ENCODE data around the gene SYTL1. TPM values are rescaled to one million over a fixed set of nuclear protein-coding genes. Genes with fewer than 3 reads are reported as not detected.
A peak's percentile ranks its signal among the peaks of the same experiment; 100 is the strongest.

SYTL1 gene
- polyA plus RNA-seq, 1 of the 3 experiments (the other 2 are of a cell fraction), result 3.0 TPM

DNA sequence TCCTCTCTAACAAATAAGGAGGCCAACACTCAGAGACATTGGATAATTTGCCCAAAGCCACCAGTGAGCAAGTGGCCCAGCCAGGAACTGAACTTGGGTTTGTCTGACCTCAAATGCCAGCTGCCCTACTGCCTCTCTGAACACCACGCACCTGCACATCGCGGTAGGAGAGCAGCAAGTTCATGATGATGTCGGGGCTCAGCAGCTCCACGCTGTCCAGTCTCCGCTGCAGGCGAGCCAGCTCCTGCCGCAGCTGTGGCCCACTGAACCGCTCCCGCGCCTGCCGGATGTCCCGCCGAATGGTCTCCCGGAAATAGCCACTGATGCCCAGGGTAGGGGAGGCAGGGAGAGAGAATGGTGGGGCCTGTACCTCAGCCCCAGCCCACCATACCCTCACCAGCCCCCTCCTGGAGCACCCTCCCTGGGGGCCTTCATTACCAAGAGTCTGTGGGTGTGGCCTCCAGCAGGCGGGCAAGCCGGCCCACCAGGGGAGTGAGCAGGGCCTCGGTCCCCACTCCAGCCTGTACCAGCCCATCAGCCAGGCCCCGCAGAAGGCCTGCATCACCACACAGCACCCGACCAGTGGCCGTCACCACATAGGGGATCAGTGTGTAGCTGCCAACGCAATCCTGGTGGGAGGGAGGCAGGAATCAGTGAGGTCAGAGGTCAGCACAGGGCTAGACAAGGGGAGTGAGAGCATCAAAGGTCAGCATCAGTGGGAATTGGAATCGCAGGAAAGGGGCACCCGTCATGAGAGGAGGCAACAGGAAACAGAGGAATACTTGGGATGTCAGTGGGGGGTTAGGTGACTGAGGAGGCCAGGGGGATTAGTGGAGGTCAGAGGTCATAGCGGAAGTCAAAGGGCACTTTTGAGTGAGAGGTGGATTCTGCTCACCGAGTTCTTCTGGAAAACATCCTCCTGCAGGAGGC, 22.2 kb downstream of the SYTL1 start:
- H3K4me3 ChIP-seq (ENCODE audit: low read depth in 2 of 2, low read length in 1 of 2), result no peak overlapping the region
- TF ChIP-seq ELF1 (IDR thresholded peaks at IDR 0.05) (no peak), JUND (IDR thresholded peaks at IDR 0.05) (no peak), RFX5 (IDR thresholded peaks at IDR 0.05; ENCODE audit: low read length) (no peak), TCF12 (IDR thresholded peaks at IDR 0.05) (no peak)
- H3K27me3 ChIP-seq (ENCODE audit: insufficient read depth), result no peaks in the 10 kb centered on the region
- WGBS (ENCODE audit: low lambda C conversion rate), result 84% methylated on average over 14 of the region's 26 CpGs
- H3K9ac ChIP-seq, result no peak overlapping the region
- peaks cover 9% of the 10 kb centered on the region for H3F3A ChIP-seq (replicated peaks; ENCODE audit: insufficient read depth)
- peaks cover 9% of the 10 kb centered on the region; the same call in 1 of the 2 replicates for H3K79me2 ChIP-seq (ENCODE audit: insufficient read depth)
- no peaks in the 10 kb centered on the region for H3K9me2 ChIP-seq
- no peaks in the 10 kb centered on the region for H3K9me3 ChIP-seq
- CTCF ChIA-PET, result interaction anchor here (1.2 to 9.6 kb wide), 8 partner anchors 8 to 65 kb away, joined by 3 to 154 read pairs (median 17); partner anchors contain the start of gene CD164L2
- peaks cover 4 to 14% of the 10 kb centered on the region in 2 experiments; a peak in 2 of 4 replicates for H3K4me1 ChIP-seq (ENCODE audit: control insufficient read depth in 1 of 2, insufficient read depth in 2 of 2, low read depth in 1 of 2, low read length in 1 of 2)
- no peak overlapping the region for H2AFZ ChIP-seq (ENCODE audit: low read depth)
- H3K27ac ChIP-seq (ENCODE audit: low read depth in 2 of 2, low read length in 1 of 2), result no peak overlapping the region; a peak in 1 of 4 replicates
- POLR2A ChIA-PET, result interaction anchor here (0.7 kb wide), 1 partner anchor 274 kb away, joined by 3 read pairs; no protein-coding TSS in a partner anchor
- no peak overlapping the region for H3K4me2 ChIP-seq
- DNase-seq, result no peak
- no peaks in the 10 kb centered on the region for H4K20me1 ChIP-seq (ENCODE audit: insufficient read depth)
- peaks cover 0 to 27% of the 10 kb centered on the region in 2 experiments for H3K36me3 ChIP-seq (replicated peaks in 1 of 2; ENCODE audit: control insufficient read depth in 1 of 2, insufficient read depth in 2 of 2, low read length in 1 of 2)

DNA sequence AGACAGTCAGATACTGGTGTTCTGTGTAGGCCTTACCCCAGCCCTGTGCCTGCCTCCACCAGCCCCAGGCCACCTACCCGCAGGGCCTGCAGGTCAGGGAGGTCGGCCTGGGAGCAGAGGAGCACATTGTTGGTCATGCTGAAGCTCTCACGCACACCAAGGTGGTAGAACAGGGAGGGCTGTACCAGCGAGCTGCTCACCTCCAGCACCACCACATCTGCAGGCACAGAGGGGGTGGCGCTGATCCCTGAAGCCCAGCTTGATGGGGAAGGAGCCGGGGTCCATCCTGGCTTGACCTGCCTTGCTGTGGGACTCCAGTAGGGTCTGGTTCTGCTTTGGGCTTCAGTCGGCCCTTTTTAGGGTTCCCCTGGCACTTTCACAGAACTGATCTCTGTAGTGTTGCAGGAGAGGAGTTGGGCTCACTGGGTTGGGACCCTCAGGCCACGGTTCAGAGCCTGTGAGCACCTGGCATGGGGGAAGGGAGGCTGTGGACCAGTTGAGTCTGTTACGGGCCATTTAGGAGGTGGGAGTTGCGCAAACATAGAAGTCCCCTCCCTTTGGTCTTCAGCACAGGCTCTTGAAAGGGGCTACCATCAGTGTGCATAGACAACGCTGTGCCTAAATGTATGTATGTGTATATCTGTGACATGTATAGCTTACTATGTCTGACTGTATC, 23.0 kb downstream of the SYTL1 start:
- no peaks in the 10 kb centered on the region for H3K9me3 ChIP-seq
- peak overlapping the region; percentile 84 to 94 for H3K27ac ChIP-seq (ENCODE audit: low read depth in 2 of 2, low read length in 1 of 2)
- CTCF ChIA-PET, result interaction anchor here (1.0 to 9.6 kb wide), 13 partner anchors 9 to 242 kb away, joined by 3 to 154 read pairs (median 7); partner anchors contain the start of gene CD164L2
- H2AFZ ChIP-seq (ENCODE audit: low read depth), result peak overlapping the region; percentile 95
- no peak for DNase-seq
- peaks cover 0 to 27% of the 10 kb centered on the region in 2 experiments for H3K36me3 ChIP-seq (replicated peaks in 1 of 2; ENCODE audit: control insufficient read depth in 1 of 2, insufficient read depth in 2 of 2, low read length in 1 of 2)
- H3K79me2 ChIP-seq (ENCODE audit: insufficient read depth), result peaks cover 9% of the 10 kb centered on the region; the same call in 1 of the 2 replicates
- no peaks in the 10 kb centered on the region for H4K20me1 ChIP-seq (ENCODE audit: insufficient read depth)
- H3K4me1 ChIP-seq (ENCODE audit: control insufficient read depth in 1 of 2, insufficient read depth in 2 of 2, low read depth in 1 of 2, low read length in 1 of 2), result peaks cover 4 to 14% of the 10 kb centered on the region in 2 experiments; a peak in 2 of 4 replicates
- no peak for TF ChIP-seq CHD2 (IDR thresholded peaks at IDR 0.05; ENCODE audit: low read length, partially characterized antibody)
- TF ChIP-seq TCF12 (IDR thresholded peaks at IDR 0.05), result no peak
- no peak for TF ChIP-seq FOXM1 (IDR thresholded peaks at IDR 0.05; ENCODE audit: low read depth)
- TF ChIP-seq TEAD4 (IDR thresholded peaks at IDR 0.05; ENCODE audit: borderline replicate concordance, insufficient read depth), result no peak
- TF ChIP-seq USF1 (IDR thresholded peaks at IDR 0.05; ENCODE audit: borderline replicate concordance, low read depth), result no peak
- TF ChIP-seq NRF1 (IDR thresholded peaks at IDR 0.05; ENCODE audit: low read depth, low read length), result no peak
- no peak for TF ChIP-seq RAD21 (IDR thresholded peaks at IDR 0.05; ENCODE audit: low read length)
- TF ChIP-seq JUND (IDR thresholded peaks at IDR 0.05), result no peak
- TF ChIP-seq, protein P1, sequence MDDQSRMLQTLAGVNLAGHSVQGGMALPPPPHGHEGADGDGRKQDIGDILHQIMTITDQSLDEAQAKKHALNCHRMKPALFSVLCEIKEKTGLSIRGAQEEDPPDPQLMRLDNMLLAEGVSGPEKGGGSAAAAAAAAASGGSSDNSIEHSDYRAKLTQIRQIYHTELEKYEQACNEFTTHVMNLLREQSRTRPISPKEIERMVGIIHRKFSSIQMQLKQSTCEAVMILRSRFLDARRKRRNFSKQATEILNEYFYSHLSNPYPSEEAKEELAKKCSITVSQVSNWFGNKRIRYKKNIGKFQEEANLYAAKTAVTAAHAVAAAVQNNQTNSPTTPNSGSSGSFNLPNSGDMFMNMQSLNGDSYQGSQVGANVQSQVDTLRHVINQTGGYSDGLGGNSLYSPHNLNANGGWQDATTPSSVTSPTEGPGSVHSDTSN (IDR thresholded peaks at IDR 0.05), result no peak
- TF ChIP-seq FOSL2 (IDR thresholded peaks at IDR 0.05; ENCODE audit: borderline replicate concordance, low read depth), result no peak
- TF ChIP-seq SMC3 (IDR thresholded peaks at IDR 0.05; ENCODE audit: low read depth, low read length), result no peak
- TF ChIP-seq RCOR1 (IDR thresholded peaks at IDR 0.05; ENCODE audit: low read length), result no peak
- no peak for TF ChIP-seq MXI1 (IDR thresholded peaks at IDR 0.05; ENCODE audit: low read depth, low read length)
- no peak for TF ChIP-seq ZBTB33 (IDR thresholded peaks at IDR 0.05; ENCODE audit: borderline replicate concordance, low read depth)
- TF ChIP-seq RXRA (IDR thresholded peaks at IDR 0.05; ENCODE audit: borderline replicate concordance, low read depth), result no peak
- 43% methylated on average over 3 of the region's 11 CpGs for WGBS (ENCODE audit: low lambda C conversion rate)
- H3K4me3 ChIP-seq (ENCODE audit: low read depth in 2 of 2, low read length in 1 of 2), result peak overlapping the region; percentile 69 to 89
- H3K9me2 ChIP-seq, result no peaks in the 10 kb centered on the region
- H3K27me3 ChIP-seq (ENCODE audit: insufficient read depth), result no peaks in the 10 kb centered on the region
- peaks cover 9% of the 10 kb centered on the region for H3F3A ChIP-seq (replicated peaks; ENCODE audit: insufficient read depth)
- POLR2A ChIA-PET, result interaction anchor here (0.5 to 2.6 kb wide), 11 partner anchors 9 to 1445 kb away, joined by 3 to 24 read pairs (median 3); partner anchors contain the start of genes CD164L2 and GPR3
- H3K9ac ChIP-seq, result peak overlapping the region; percentile 29
- H3K4me2 ChIP-seq, result peak overlapping the region; percentile 78
